ENCODE data around the gene FXR2.

The FXR2 gene

DNA sequence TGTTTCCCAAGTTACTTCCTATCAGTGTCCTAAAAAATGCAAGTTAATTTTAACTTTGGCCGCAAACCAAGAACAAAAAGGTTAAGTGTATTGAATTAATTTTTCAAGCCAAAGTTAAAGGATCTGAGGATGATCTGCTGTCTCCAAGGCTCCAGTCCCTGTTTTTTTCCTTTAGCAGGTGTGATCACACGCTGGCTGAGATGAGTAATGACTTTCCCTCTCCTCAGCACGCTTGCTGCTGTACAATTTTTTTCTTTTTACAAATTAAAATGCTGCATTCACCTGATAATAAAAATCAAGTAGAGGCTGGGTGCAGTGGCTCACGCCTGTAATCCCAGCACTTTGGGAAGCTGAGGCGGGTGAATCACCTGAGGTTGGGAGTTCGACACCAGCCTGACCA, 69.8 kb downstream of the FXR2 start:
- no peak for DNase-seq

Measured in amniotic stem cell (primary cell).